GM12874 (cell line): ENCODE data around the gene PRCC.

Experiments
- TF ChIP-seq, protein P1 (sequence below): IDR thresholded peaks from 2 replicates; pipeline ENCODE4 v1.5.1; 2011; ENCODE audit warnings: low read depth, mild to moderate bottlenecking, control low read depth, low read length, moderate library complexity; ENCODE audit not compliant: insufficient read depth

Gene PRCC

DNA sequence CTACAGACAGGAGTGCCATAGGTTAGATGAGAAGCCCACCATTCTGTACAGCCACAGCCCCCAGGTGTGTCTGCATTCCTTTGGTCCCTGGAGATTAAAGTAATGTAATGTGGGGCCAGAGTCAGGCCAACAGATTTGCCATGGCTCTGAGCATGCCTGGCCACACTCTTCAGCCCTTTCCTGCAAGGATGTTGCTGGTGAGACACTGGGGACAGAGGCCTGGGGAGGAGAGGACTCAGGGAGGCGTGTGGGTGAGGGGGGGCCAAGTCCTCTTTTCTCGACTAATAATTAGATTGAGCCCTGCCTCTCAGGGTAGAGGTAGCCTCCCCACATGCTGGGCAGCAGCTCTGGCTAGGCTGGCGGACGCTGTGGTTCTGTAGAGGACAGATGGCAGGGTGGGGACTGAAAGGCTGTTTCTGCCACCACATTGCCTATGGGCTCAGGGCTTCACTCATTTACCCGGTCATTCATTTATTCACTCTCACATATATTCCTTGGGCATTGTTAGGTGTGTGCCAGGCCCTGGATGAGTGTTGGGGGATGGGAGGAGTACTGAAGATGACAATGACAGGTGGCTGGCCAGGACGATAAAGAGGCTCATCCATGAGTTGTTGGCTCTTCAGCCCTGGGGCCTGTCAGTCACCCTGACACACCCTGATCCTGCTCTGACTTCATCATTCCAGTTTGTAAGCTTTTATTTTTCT, 7.1 kb upstream of the PRCC start:
- TF ChIP-seq, protein P1, sequence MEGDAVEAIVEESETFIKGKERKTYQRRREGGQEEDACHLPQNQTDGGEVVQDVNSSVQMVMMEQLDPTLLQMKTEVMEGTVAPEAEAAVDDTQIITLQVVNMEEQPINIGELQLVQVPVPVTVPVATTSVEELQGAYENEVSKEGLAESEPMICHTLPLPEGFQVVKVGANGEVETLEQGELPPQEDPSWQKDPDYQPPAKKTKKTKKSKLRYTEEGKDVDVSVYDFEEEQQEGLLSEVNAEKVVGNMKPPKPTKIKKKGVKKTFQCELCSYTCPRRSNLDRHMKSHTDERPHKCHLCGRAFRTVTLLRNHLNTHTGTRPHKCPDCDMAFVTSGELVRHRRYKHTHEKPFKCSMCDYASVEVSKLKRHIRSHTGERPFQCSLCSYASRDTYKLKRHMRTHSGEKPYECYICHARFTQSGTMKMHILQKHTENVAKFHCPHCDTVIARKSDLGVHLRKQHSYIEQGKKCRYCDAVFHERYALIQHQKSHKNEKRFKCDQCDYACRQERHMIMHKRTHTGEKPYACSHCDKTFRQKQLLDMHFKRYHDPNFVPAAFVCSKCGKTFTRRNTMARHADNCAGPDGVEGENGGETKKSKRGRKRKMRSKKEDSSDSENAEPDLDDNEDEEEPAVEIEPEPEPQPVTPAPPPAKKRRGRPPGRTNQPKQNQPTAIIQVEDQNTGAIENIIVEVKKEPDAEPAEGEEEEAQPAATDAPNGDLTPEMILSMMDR, result no peak

DNA sequence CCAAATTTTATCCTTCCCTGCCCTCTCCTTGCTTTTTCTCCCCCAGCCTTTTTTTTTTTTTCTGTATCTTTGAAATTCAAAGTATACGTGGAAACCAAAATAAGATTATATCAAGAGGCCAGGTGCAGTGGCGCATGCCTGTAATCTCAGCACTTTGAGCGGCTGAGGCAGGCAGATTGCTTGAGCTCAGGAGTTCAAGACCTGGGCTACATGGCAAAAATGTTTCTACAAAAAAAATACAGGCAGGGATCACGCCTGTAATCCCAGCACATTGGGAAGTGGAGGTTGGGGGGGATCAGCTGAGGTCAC, 6.6 kb upstream of the PRCC start:
- TF ChIP-seq, protein P1, result no peak

DNA sequence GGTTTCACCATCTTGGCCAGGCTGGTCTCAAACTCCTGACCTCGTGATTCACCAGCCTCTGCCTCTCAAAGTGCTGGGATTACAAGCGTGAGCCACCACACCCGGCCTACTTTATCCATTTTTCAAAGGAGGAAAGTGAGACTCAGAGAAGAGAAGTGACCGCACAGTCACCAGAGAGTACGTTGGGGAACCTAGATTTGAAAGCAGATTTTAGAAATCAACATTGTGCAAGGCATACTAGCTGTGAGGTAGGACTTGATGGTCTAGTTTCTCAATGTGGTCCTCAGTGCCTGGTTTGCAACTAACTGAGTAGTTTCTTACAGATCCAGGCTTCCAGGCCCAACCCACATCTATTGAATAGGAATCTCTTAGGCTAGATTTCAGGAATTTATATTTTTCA, 1.7 kb upstream of the PRCC start:
- TF ChIP-seq, protein P1, result no peak

DNA sequence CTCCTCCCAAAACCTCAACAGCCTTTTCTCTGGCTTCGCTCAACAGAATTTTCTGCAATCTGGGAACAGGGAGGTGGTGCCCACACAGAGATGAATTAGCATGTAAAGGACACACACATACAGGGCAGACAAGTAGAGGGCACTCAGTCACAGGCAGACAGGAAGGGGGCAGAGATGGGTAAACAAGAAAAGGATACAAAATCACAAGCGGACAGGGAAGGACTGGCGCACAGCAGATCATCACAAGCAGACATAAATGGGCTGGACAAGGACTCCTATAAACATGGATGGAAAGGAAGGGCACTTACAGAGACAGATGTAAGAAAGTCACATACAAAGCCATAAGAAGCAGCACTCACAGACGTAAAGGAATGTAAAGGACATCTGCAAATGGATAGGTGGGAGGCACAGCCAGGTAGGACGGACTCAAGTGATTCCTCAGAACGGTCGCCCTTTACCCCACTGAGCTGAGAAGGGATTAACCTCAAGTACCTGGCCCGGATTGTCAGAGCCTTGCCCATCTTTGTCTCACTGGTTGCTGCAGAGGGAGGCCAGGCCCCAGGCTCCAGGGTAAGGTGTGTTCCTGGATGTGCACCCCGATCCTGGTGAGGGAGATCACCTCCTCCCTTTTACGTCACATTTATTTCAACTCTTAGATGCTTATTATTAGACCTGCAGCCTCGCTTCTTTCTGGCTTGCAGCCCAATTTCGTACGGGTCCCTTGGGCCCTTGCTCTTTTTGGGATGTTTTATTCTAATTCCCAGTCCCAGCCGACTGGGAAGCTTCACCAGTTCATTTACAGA, 836 bp upstream of the PRCC start:
- TF ChIP-seq, protein P1, result no peak

DNA sequence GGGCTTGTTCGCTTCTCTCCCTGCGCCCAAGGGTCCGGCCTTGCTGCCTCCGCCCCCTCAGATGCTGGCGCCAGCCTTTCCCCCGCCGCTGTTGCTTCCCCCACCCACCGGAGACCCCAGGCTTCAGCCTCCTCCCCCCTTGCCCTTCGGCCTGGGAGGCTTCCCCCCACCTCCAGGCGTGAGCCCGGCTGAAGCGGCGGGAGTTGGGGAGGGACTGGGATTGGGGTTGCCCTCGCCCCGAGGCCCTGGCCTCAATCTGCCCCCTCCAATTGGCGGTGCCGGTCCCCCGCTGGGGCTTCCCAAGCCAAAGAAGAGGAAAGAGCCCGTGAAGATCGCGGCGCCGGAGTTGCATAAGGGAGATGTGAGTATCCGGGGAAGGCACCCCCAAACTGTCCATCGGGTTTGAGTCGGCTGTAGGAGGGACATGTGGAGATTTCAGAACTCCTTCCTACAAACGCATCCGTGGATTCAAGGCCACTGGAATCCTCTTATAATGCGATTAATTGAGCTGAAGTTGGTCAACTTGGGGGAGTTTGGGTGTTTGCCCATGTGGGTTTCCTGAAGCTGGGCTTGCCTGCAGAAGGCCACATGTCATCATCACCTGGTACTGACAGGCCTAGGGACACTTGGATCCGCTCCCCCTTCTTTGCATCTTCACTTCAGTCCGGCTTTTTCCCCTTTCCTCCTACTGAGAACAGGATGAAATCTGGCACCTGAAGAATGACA, 707 bp downstream of the PRCC start:
- TF ChIP-seq, protein P1, result no peak

DNA sequence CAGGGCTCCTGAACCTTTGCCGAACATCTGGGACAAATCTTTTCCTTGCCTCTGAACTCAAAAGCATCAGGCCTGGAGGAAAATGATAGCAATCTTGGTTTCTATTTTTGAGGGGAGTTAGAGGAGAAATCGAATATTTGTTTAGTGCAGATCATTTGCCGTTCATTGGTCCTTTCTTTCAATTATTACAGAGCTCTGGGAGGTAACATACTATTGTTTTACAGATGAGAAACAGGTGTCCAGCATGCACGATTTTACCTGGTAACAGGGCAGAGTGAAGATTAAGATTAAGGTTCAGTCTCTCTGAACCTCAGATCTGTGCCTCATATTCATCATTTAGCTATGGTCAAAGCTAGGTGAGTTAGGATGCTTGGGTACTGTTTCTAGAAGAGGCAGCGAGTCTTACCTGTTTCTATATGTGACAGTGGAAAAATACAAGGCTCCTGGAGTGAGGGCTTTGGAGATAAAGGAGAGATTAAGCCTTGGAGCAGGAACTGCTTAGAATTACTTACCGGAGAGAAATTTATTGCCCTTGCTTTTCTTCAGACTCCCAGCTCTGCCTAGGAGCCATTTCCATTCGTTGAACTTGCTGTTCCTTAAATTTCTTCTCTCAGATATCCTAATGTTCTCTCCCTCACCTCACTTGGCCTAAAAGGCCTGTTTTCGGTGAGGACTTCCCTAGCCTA, 1.4 kb downstream of the PRCC start:
- TF ChIP-seq, protein P1, result no peak

DNA sequence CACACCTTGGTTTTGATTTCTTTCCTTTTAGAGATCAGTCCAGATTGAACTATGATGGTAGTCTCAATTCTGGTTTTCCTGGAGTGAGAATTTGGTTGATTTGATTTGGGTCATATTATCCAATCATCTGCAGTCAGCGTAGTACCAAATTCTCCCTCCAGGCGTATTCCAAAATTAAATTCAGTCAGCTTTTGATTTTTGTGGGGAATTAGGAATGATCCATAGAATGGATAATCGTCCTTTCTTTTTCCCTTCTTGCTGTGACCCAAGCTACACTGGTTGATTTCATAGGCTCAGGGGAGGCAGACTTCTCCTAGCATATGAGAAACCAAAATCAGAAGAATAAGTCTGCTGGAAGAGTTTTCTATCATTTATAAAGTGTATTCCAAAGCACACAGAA, 4.9 kb downstream of the PRCC start:
- TF ChIP-seq, protein P1, result no peak
